WTC11 (cell line): ENCODE measurements around the gene UBE3A. TPM values are rescaled to one million over a fixed set of nuclear protein-coding genes. Genes with fewer than 3 reads are reported as not detected.

Experiments
- ATAC-seq: fragments of 200-7000 bp; cut with Tn5 transposase; 2 replicates; pipeline ENCODE4 v1.10.0; 2021; ENCODE audit warnings: mild to moderate bottlenecking, moderate library complexity
- CTCF ChIA-PET: fragments of 300-600 bp; sonication (Branson Sonifier 250); formaldehyde crosslinking; loops from one replicate; lab custom pipeline; 2021; ENCODE audit warnings: antibody characterized with exemption; lab: Charles Lee
- POLR2A ChIA-PET: fragments of 350-600 bp; sonication (Branson Sonifier 250); formaldehyde crosslinking; loops from one replicate; lab custom pipeline; 2021; ENCODE audit warnings: antibody characterized with exemption; lab: Charles Lee
- DNase-seq: peaks from one replicate; pipeline ENCODE4 v3.0.0; 2021; ENCODE audit warnings: low spot score
- H3K27ac Mint-ChIP-seq: 2 replicates; pipeline ENCODE4 v1.8.0; 2021; ENCODE audit warnings: mixed read lengths
- H3K27me3 Mint-ChIP-seq: 2 replicates; pipeline ENCODE4 v1.8.0; 2021; ENCODE audit warnings: low read depth, mild to moderate bottlenecking, moderate library complexity, mixed read lengths
- H3K36me3 Mint-ChIP-seq: 2 replicates; pipeline ENCODE4 v1.8.0; 2021; ENCODE audit warnings: mixed read lengths
- H3K4me1 Mint-ChIP-seq: 2 replicates; pipeline ENCODE4 v1.8.0; 2022; ENCODE audit warnings: mixed read lengths
- H3K4me3 Mint-ChIP-seq: 2 replicates; pipeline ENCODE4 v1.8.0; 2021; ENCODE audit warnings: mild to moderate bottlenecking, moderate library complexity, mixed read lengths
- H3K9me3 Mint-ChIP-seq: 2 replicates; pipeline ENCODE4 v1.8.0; 2021; ENCODE audit warnings: mixed read lengths
- CBFB ChIP-seq: sonication (generic); formaldehyde crosslinking; IDR thresholded peaks from 2 replicates; pipeline ENCODE4 v1.8.1; 2022; ENCODE audit warnings: mild to moderate bottlenecking, low read depth, missing genetic modification reagents
- ELF4 ChIP-seq: sonication (generic); formaldehyde crosslinking; IDR thresholded peaks from 2 replicates; pipeline ENCODE4 v1.8.1; 2022; ENCODE audit warnings: low read depth, mild to moderate bottlenecking, moderate library complexity, missing genetic modification reagents
- EMX1 ChIP-seq: fragments of 250-450 bp; sonication (Bioruptor Pico); IDR thresholded peaks from 2 replicates; pipeline ENCODE4 v1.8.0; 2021; ENCODE audit warnings: mild to moderate bottlenecking
- FOXJ3 ChIP-seq: sonication (generic); formaldehyde crosslinking; IDR thresholded peaks from 2 replicates; pipeline ENCODE4 v1.9.0; 2021; ENCODE audit warnings: missing genetic modification reagents, mild to moderate bottlenecking, borderline replicate concordance
- GTF2I ChIP-seq: fragments of 250-450 bp; sonication (Bioruptor Pico); conservative IDR thresholded peaks from 2 replicates; pipeline ENCODE4 v1.4.0; 2021; ENCODE audit warnings: mild to moderate bottlenecking
- HMGA2 ChIP-seq: fragments of 250-450 bp; sonication (Bioruptor Pico); IDR thresholded peaks from 2 replicates; pipeline ENCODE4 v1.4.0; 2021; ENCODE audit warnings: mild to moderate bottlenecking, moderate library complexity
- IRF2 ChIP-seq: sonication (generic); formaldehyde crosslinking; IDR thresholded peaks from 2 replicates; pipeline ENCODE4 v1.8.0; 2022; ENCODE audit warnings: low read depth, missing genetic modification reagents, borderline replicate concordance
- JAZF1 ChIP-seq: fragments of 250-450 bp; sonication (Bioruptor Pico); IDR thresholded peaks from 2 replicates; pipeline ENCODE4 v1.9.0; 2021; ENCODE audit warnings: moderate library complexity, mild to moderate bottlenecking, inconsistent platforms
- JUN ChIP-seq: sonication (generic); formaldehyde crosslinking; IDR thresholded peaks from 2 replicates; pipeline ENCODE4 v1.8.0; 2023; ENCODE audit warnings: mild to moderate bottlenecking, missing genetic modification reagents
- NR1H2 ChIP-seq: sonication (generic); formaldehyde crosslinking; IDR thresholded peaks from 2 replicates; pipeline ENCODE4 v1.9.0; 2021; ENCODE audit warnings: mild to moderate bottlenecking, moderate library complexity, missing genetic modification reagents
- OVOL2 ChIP-seq: fragments of 250-450 bp; sonication (Bioruptor Pico); IDR thresholded peaks from 2 replicates; pipeline ENCODE4 v1.9.0; 2021; ENCODE audit warnings: mild to moderate bottlenecking, borderline replicate concordance
- SMAD3 ChIP-seq: sonication (generic); formaldehyde crosslinking; IDR thresholded peaks from 2 replicates; pipeline ENCODE4 v1.8.0; 2022; ENCODE audit warnings: missing genetic modification reagents, mild to moderate bottlenecking, borderline replicate concordance
- SOX15 ChIP-seq: fragments of 250-450 bp; sonication (Bioruptor Pico); IDR thresholded peaks from 2 replicates; pipeline ENCODE4 v1.9.0; 2021; ENCODE audit warnings: mild to moderate bottlenecking
- SP1 ChIP-seq: sonication (generic); formaldehyde crosslinking; conservative IDR thresholded peaks from 2 replicates; pipeline ENCODE4 v1.8.1; 2022; ENCODE audit warnings: missing genetic modification reagents
- TEAD4 ChIP-seq: sonication (generic); formaldehyde crosslinking; IDR thresholded peaks from 2 replicates; pipeline ENCODE4 v1.8.0; 2022; ENCODE audit warnings: mild to moderate bottlenecking, missing genetic modification reagents
- ZBTB21 ChIP-seq: sonication (generic); formaldehyde crosslinking; IDR thresholded peaks from 2 replicates; pipeline ENCODE4 v1.8.1; 2023; ENCODE audit warnings: mild to moderate bottlenecking, missing genetic modification reagents, borderline replicate concordance
- ZNF219 ChIP-seq: sonication (generic); formaldehyde crosslinking; IDR thresholded peaks from 2 replicates; pipeline ENCODE4 v1.8.0; 2023; ENCODE audit warnings: missing genetic modification reagents, mild to moderate bottlenecking, borderline replicate concordance
- ZNF263 ChIP-seq: sonication (generic); formaldehyde crosslinking; IDR thresholded peaks from 2 replicates; pipeline ENCODE4 v1.8.1; 2022; ENCODE audit warnings: low read depth, mild to moderate bottlenecking, moderate library complexity, missing genetic modification reagents
- ZNF396 ChIP-seq: fragments of 250-450 bp; sonication (Bioruptor Pico); IDR thresholded peaks from 2 replicates; pipeline ENCODE4 v1.8.0; 2021; ENCODE audit warnings: mild to moderate bottlenecking, moderate library complexity, borderline replicate concordance
- total RNA-seq: library from RNA; stranded (reverse); gene quantifications from 3 replicates; pipeline ENCODE4 v1.2.3, GENCODE V29; 2021
- TF ChIP-seq, protein P1 (sequence below): fragments of 250-450 bp; sonication (Bioruptor Pico); IDR thresholded peaks from 2 replicates; pipeline ENCODE4 v1.9.0; 2021; ENCODE audit warnings: mild to moderate bottlenecking
- TF ChIP-seq, protein P2 (sequence below): sonication (generic); formaldehyde crosslinking; IDR thresholded peaks from 2 replicates; pipeline ENCODE4 v1.8.1; 2023; ENCODE audit warnings: mild to moderate bottlenecking, moderate library complexity, missing genetic modification reagents
- TF ChIP-seq, protein P3 (sequence below): sonication (generic); formaldehyde crosslinking; conservative IDR thresholded peaks from 2 replicates; pipeline ENCODE4 v1.8.1; 2023; ENCODE audit warnings: mild to moderate bottlenecking, low read depth, missing genetic modification reagents, moderate library complexity
- TF ChIP-seq, protein P4 (sequence below): sonication (generic); formaldehyde crosslinking; IDR thresholded peaks from 2 replicates; pipeline ENCODE4 v1.8.0; 2023; ENCODE audit warnings: missing genetic modification reagents
- TF ChIP-seq, protein P5 (sequence below): sonication (generic); formaldehyde crosslinking; conservative IDR thresholded peaks from 2 replicates; pipeline ENCODE4 v1.8.1; 2022; ENCODE audit warnings: mild to moderate bottlenecking, missing genetic modification reagents
- TF ChIP-seq, protein P6 (sequence below): sonication (generic); formaldehyde crosslinking; IDR thresholded peaks from 2 replicates; pipeline ENCODE4 v1.8.1; 2023; ENCODE audit warnings: mild to moderate bottlenecking, missing genetic modification reagents
- TF ChIP-seq, protein P7 (sequence below): fragments of 250-450 bp; sonication (Bioruptor Pico); IDR thresholded peaks from 2 replicates; pipeline ENCODE4 v1.8.0; 2021; ENCODE audit warnings: mild to moderate bottlenecking

The UBE3A gene
- total RNA-seq, 1 experiment from 2014 or later: 120 TPM

DNA sequence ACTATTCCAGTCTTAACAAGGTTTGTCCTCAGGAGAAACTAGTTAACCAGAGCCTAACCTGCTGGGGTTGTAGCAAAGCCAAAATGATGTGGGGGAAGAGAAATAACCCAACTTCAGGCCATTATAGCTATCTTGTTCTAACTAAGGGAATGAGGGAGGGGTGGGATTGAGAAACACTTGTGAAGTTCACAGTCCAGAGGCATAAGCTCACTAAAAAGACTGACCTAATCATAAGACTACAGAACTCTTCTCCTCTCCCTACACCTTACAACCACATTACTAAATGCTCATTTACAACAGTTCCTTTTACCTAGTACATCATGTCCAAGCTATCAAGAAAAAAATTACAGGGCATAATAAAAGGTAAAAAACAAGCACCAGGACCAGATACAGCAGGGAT lies 52.8 kb downstream of the UBE3A start (continued):
- TF ChIP-seq, protein P1, sequence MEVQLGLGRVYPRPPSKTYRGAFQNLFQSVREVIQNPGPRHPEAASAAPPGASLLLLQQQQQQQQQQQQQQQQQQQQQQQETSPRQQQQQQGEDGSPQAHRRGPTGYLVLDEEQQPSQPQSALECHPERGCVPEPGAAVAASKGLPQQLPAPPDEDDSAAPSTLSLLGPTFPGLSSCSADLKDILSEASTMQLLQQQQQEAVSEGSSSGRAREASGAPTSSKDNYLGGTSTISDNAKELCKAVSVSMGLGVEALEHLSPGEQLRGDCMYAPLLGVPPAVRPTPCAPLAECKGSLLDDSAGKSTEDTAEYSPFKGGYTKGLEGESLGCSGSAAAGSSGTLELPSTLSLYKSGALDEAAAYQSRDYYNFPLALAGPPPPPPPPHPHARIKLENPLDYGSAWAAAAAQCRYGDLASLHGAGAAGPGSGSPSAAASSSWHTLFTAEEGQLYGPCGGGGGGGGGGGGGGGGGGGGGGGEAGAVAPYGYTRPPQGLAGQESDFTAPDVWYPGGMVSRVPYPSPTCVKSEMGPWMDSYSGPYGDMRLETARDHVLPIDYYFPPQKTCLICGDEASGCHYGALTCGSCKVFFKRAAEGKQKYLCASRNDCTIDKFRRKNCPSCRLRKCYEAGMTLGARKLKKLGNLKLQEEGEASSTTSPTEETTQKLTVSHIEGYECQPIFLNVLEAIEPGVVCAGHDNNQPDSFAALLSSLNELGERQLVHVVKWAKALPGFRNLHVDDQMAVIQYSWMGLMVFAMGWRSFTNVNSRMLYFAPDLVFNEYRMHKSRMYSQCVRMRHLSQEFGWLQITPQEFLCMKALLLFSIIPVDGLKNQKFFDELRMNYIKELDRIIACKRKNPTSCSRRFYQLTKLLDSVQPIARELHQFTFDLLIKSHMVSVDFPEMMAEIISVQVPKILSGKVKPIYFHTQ (CRISPR knock-in tag): no peak
- no peak for TF ChIP-seq JUN
- no peak for TF ChIP-seq OVOL2 (CRISPR knock-in tag)
- TF ChIP-seq, protein P2, sequence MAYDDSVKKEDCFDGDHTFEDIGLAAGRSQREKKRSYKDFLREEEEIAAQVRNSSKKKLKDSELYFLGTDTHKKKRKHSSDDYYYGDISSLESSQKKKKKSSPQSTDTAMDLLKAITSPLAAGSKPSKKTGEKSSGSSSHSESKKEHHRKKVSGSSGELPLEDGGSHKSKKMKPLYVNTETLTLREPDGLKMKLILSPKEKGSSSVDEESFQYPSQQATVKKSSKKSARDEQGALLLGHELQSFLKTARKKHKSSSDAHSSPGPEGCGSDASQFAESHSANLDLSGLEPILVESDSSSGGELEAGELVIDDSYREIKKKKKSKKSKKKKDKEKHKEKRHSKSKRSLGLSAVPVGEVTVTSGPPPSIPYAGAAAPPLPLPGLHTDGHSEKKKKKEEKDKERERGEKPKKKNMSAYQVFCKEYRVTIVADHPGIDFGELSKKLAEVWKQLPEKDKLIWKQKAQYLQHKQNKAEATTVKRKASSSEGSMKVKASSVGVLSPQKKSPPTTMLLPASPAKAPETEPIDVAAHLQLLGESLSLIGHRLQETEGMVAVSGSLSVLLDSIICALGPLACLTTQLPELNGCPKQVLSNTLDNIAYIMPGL (CRISPR knock-in tag): no peak
- TF ChIP-seq GTF2I: no peak
- no peak for TF ChIP-seq ZNF219 (CRISPR knock-in tag)
- no peak for TF ChIP-seq ZBTB21 (CRISPR knock-in tag)

DNA sequence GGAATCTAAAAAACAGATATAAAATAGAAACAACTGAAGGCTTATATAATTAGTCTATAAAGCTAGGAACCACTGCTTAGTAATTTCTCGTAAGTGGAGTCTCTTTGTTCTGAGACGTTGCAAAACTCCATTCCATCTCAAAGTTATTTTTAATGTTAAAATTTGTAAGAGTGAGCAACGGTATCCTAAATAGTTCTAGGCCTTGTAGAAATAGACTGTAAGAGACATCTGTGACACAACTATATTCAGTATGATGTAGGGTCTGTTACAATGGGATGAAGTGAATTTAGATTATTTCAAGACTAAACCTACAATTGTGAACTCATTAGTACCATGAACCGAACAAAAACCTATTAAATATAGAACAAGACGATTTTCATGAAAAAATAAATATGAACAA lies 57.2 kb downstream of the UBE3A start:
- POLR2A ChIA-PET: interaction anchor here (0.7 kb wide), 1 partner anchor 50 kb away, joined by 3 read pairs; no protein-coding TSS in a partner anchor
- DNase-seq (no peak), ATAC-seq (no peak)
- Mint-ChIP-seq H3K36me3 (peaks cover 37% of the 10 kb centered on the region), H3K27me3 (no peaks in the 10 kb centered on the region), H3K9me3 (peaks cover 17% of the 10 kb centered on the region), H3K4me3 (no peak overlapping the region), H3K4me1 (peaks cover 3% of the 10 kb centered on the region; the same call in 1 of the 2 replicates), H3K27ac (no peak overlapping the region)
- CTCF ChIA-PET: no interaction called here
- TF ChIP-seq, protein P3, sequence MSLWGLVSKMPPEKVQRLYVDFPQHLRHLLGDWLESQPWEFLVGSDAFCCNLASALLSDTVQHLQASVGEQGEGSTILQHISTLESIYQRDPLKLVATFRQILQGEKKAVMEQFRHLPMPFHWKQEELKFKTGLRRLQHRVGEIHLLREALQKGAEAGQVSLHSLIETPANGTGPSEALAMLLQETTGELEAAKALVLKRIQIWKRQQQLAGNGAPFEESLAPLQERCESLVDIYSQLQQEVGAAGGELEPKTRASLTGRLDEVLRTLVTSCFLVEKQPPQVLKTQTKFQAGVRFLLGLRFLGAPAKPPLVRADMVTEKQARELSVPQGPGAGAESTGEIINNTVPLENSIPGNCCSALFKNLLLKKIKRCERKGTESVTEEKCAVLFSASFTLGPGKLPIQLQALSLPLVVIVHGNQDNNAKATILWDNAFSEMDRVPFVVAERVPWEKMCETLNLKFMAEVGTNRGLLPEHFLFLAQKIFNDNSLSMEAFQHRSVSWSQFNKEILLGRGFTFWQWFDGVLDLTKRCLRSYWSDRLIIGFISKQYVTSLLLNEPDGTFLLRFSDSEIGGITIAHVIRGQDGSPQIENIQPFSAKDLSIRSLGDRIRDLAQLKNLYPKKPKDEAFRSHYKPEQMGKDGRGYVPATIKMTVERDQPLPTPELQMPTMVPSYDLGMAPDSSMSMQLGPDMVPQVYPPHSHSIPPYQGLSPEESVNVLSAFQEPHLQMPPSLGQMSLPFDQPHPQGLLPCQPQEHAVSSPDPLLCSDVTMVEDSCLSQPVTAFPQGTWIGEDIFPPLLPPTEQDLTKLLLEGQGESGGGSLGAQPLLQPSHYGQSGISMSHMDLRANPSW: no peak
- TF ChIP-seq ZNF396 (CRISPR knock-in tag) (no peak), TEAD4 (no peak), JAZF1 (CRISPR knock-in tag) (no peak), ELF4 (no peak), NR1H2 (no peak), CBFB (CRISPR knock-in tag) (no peak), SOX15 (CRISPR knock-in tag) (no peak), IRF2 (no peak), SMAD3 (CRISPR knock-in tag) (no peak), EMX1 (CRISPR knock-in tag) (no peak), SP1 (CRISPR knock-in tag) (no peak), GTF2I (no peak), HMGA2 (CRISPR knock-in tag) (no peak), ZNF263 (CRISPR knock-in tag) (no peak), FOXJ3 (CRISPR knock-in tag) (no peak)
- TF ChIP-seq, protein P4, sequence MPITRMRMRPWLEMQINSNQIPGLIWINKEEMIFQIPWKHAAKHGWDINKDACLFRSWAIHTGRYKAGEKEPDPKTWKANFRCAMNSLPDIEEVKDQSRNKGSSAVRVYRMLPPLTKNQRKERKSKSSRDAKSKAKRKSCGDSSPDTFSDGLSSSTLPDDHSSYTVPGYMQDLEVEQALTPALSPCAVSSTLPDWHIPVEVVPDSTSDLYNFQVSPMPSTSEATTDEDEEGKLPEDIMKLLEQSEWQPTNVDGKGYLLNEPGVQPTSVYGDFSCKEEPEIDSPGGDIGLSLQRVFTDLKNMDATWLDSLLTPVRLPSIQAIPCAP (CRISPR knock-in tag): no peak
- TF ChIP-seq, protein P5, sequence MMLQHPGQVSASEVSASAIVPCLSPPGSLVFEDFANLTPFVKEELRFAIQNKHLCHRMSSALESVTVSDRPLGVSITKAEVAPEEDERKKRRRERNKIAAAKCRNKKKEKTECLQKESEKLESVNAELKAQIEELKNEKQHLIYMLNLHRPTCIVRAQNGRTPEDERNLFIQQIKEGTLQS (CRISPR knock-in tag): no peak
- TF ChIP-seq, protein P6, sequence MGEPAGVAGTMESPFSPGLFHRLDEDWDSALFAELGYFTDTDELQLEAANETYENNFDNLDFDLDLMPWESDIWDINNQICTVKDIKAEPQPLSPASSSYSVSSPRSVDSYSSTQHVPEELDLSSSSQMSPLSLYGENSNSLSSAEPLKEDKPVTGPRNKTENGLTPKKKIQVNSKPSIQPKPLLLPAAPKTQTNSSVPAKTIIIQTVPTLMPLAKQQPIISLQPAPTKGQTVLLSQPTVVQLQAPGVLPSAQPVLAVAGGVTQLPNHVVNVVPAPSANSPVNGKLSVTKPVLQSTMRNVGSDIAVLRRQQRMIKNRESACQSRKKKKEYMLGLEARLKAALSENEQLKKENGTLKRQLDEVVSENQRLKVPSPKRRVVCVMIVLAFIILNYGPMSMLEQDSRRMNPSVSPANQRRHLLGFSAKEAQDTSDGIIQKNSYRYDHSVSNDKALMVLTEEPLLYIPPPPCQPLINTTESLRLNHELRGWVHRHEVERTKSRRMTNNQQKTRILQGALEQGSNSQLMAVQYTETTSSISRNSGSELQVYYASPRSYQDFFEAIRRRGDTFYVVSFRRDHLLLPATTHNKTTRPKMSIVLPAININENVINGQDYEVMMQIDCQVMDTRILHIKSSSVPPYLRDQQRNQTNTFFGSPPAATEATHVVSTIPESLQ (CRISPR knock-in tag): no peak
- TF ChIP-seq, protein P7, sequence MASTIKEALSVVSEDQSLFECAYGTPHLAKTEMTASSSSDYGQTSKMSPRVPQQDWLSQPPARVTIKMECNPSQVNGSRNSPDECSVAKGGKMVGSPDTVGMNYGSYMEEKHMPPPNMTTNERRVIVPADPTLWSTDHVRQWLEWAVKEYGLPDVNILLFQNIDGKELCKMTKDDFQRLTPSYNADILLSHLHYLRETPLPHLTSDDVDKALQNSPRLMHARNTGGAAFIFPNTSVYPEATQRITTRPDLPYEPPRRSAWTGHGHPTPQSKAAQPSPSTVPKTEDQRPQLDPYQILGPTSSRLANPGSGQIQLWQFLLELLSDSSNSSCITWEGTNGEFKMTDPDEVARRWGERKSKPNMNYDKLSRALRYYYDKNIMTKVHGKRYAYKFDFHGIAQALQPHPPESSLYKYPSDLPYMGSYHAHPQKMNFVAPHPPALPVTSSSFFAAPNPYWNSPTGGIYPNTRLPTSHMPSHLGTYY (CRISPR knock-in tag): no peak
